AG09319 (cell line): ENCODE data around the gene ADGRL2.

Experiments
- DNase-seq: peaks from one replicate; pipeline ENCODE4 v3.0.0-alpha.2; 2010; ENCODE audit warnings: low read depth; ENCODE audit errors: extremely low read depth
- TF ChIP-seq, protein P1 (sequence below): IDR thresholded peaks from 2 replicates; pipeline ENCODE4 v1.5.1; 2011; ENCODE audit warnings: low read depth, mild to moderate bottlenecking, inconsistent platforms, low read length, moderate library complexity

The ADGRL2 gene

GRCh38 chr1:81823082-81823481 lies 22.3 kb downstream of the ADGRL2 start:
- TF ChIP-seq, protein P1, sequence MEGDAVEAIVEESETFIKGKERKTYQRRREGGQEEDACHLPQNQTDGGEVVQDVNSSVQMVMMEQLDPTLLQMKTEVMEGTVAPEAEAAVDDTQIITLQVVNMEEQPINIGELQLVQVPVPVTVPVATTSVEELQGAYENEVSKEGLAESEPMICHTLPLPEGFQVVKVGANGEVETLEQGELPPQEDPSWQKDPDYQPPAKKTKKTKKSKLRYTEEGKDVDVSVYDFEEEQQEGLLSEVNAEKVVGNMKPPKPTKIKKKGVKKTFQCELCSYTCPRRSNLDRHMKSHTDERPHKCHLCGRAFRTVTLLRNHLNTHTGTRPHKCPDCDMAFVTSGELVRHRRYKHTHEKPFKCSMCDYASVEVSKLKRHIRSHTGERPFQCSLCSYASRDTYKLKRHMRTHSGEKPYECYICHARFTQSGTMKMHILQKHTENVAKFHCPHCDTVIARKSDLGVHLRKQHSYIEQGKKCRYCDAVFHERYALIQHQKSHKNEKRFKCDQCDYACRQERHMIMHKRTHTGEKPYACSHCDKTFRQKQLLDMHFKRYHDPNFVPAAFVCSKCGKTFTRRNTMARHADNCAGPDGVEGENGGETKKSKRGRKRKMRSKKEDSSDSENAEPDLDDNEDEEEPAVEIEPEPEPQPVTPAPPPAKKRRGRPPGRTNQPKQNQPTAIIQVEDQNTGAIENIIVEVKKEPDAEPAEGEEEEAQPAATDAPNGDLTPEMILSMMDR, result no peak
- DNase-seq, result no peak

GRCh38 chr1:81824759-81825158 lies 24.0 kb downstream of the ADGRL2 start:
- no peak for DNase-seq
- TF ChIP-seq, protein P1, result no peak

DNA sequence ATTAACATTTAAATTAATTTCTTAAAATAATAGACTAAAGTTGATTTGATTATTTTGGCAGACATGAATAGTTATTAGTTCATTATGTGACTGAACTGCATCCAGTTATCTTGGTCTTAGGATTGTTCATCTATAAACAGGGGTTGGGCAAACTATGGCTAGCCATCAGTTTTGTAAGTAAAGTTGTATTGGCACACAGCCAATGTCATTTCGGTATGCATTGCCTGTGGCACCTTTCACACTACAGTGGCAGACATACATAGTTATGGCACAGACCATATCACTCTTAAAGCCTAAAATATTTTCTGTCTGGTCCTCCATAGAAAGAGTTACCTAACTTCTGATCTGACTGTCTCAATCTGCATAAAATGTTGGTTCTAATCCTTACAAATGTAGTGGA lies 27.2 kb downstream of the ADGRL2 start:
- DNase-seq, result no peak
- TF ChIP-seq, protein P1, result no peak

- TF ChIP-seq, protein P1, result no peak
- DNase-seq, result peak; percentile 62
Measured at GRCh38 chr1:81832573-81832972, 31.8 kb downstream of the ADGRL2 start.

DNA sequence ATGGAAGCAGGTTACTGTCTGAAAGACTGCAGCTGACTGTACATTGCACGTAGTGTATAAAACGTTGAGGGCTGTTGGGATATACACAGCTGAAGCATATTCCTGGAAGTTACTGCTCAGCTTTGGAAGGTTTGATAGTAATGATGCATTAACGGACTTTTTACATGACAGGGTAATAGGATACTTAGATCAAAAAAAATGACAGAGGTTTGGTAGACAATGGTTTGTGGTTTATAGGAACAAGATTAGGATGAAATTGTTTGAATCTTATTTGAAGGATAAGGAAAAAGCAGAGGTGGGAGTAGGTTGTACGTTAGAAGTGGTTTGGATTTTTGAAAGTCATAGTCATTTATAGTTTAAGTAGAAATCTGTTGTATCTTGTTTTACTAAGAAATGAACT lies 33.0 kb downstream of the ADGRL2 start:
- TF ChIP-seq, protein P1, result no peak

GRCh38 chr1:81834268-81834667 lies 33.5 kb downstream of the ADGRL2 start:
- TF ChIP-seq, protein P1, result no peak

More for the DNA sequence above, 33.0 kb downstream of the ADGRL2 start:
- DNase-seq, result no peak

DNA sequence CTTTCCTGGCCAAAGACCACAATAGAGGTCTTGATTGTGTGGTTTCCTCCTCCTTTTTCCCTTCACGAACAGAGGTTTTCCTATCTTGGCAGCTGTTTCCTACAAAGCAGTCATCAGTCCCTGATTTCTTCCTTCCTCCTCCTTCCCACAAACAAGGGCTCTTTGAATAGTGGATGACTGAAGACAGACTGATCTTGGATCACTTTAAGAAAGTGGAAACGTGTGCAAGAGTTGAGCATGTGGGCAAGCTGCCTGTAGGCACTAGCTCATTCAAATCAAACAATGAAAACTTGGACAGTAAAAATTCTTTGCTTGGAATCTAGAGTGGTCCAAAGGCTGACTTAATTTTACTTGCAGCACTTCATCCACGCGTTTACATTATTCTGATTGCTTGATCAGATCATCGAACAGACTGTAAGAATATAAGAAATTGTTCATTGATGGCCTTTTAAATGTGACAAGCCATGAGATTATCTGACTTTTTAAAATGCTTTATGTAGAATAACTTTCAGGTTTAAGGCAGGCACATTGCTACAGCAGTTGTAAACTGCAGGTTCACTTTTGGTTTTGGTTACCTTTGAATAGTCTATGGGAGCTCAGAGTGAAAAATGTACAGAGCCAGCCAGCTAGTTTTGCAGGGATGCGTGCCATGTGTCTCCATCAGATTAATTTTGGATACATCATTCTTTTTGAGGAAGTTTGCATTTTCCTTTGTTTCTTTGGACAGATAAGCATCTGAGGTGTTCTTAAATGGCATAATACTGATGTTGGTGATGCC lies 34.4 kb downstream of the ADGRL2 start:
- DNase-seq, result no peak
- TF ChIP-seq, protein P1, result no peak

More at GRCh38 chr1:81834268-81834667, 33.5 kb downstream of the ADGRL2 start:
- DNase-seq, result no peak
